HL-60 (cell line): Measurements from ENCODE around the gene NFIA.

Experiments used
- DNase-seq, 2 experiments: peaks; one replicate each; pipeline ENCODE4 v3.0.0-alpha.2; 2010 to 2020; ENCODE audit warnings: low read depth in 1 of 2, low spot score in 1 of 2
- H3K27ac ChIP-seq: fragments of 250-450 bp; sonication (Bioruptor Pico); replicated peaks from 2 replicates; pipeline ENCODE4 v1.5.1; 2020; ENCODE audit warnings: mild to moderate bottlenecking, moderate library complexity
- H3K27me3 ChIP-seq: fragments of 250-450 bp; sonication (Bioruptor Pico); 2 replicates; pipeline ENCODE4 v1.5.1; 2021; ENCODE audit warnings: mild to moderate bottlenecking, moderate library complexity; ENCODE audit not compliant: insufficient read depth, poor library complexity, severe bottlenecking
- H3K4me3 ChIP-seq: replicated peaks from 2 replicates; pipeline ENCODE4 v1.5.1; 2011; ENCODE audit warnings: mild to moderate bottlenecking, control low read depth, low read length; ENCODE audit not compliant: insufficient read depth
- CTCF ChIP-seq: IDR thresholded peaks from one replicate; pipeline ENCODE4 v1.5.1; 2011; ENCODE audit warnings: low read length, control low read depth, inconsistent platforms; ENCODE audit not compliant: insufficient read depth
- GABPA ChIP-seq: IDR thresholded peaks from 2 replicates; pipeline ENCODE4 v1.6.1; 2012; ENCODE audit warnings: low read depth
- POLR2AphosphoS5 ChIP-seq: IDR thresholded peaks from 2 replicates; pipeline ENCODE4 v1.6.1; 2012; ENCODE audit warnings: low read depth
- REST ChIP-seq: IDR thresholded peaks from 2 replicates; pipeline ENCODE4 v1.6.1; 2012; ENCODE audit warnings: low read depth; ENCODE audit not compliant: insufficient replicate concordance
- SPI1 ChIP-seq: IDR thresholded peaks from 2 replicates; pipeline ENCODE4 v1.6.1; 2012; ENCODE audit warnings: low read depth, mild to moderate bottlenecking, borderline replicate concordance

The NFIA gene

GRCh38 chr1:61093525-61094137, 11.3 kb downstream of the NFIA start:
- Histone ChIP-seq H3K4me3 (no peak overlapping the region), H3K27me3 (no peaks in the 10 kb centered on the region), H3K27ac (no peak overlapping the region)
- no peak for DNase-seq
- TF ChIP-seq SPI1 = no peak
- no peak for TF ChIP-seq REST
- no peak for TF ChIP-seq POLR2AphosphoS5
- no peak for TF ChIP-seq CTCF
- no peak for TF ChIP-seq GABPA

GRCh38 chr1:61094677-61095469, 12.5 kb downstream of the NFIA start:
- no peak for DNase-seq
- Histone ChIP-seq H3K27ac (no peak overlapping the region), H3K4me3 (no peak overlapping the region), H3K27me3 (no peaks in the 10 kb centered on the region)
- TF ChIP-seq POLR2AphosphoS5 (no peak), CTCF (no peak), GABPA (no peak), REST (no peak), SPI1 (no peak)

- H3K4me3 ChIP-seq = no peak overlapping the region
- no peak overlapping the region for H3K27ac ChIP-seq
- no peak for TF ChIP-seq POLR2AphosphoS5
- TF ChIP-seq GABPA = no peak
- TF ChIP-seq CTCF = no peak
- no peak for TF ChIP-seq REST
- no peak for TF ChIP-seq SPI1
- no peaks in the 10 kb centered on the region for H3K27me3 ChIP-seq
- no peak for DNase-seq
Measured at GRCh38 chr1:61095470-61095812, 13.1 kb downstream of the NFIA start.
